Neural progenitor cell (in vitro differentiated cells): ENCODE measurements around the gene QDPR.

Experiments used
- EZH2 ChIP-seq: fragments of 200-600 bp; sonication (generic); IDR thresholded peaks from 2 replicates; pipeline ENCODE4 v1.6.1; 2017; ENCODE audit warnings: antibody characterized with exemption, mild to moderate bottlenecking, moderate library complexity
- EZH2phosphoT487 ChIP-seq: fragments of 200-600 bp; sonication (generic); IDR thresholded peaks from 2 replicates; pipeline ENCODE4 v1.6.1; 2017; ENCODE audit warnings: antibody characterized with exemption
- TF ChIP-seq, protein P1 (sequence below): fragments of 200-600 bp; sonication (generic); IDR thresholded peaks from 2 replicates; pipeline ENCODE4 v1.5.1; 2017; ENCODE audit warnings: antibody characterized with exemption, mild to moderate bottlenecking

DNA sequence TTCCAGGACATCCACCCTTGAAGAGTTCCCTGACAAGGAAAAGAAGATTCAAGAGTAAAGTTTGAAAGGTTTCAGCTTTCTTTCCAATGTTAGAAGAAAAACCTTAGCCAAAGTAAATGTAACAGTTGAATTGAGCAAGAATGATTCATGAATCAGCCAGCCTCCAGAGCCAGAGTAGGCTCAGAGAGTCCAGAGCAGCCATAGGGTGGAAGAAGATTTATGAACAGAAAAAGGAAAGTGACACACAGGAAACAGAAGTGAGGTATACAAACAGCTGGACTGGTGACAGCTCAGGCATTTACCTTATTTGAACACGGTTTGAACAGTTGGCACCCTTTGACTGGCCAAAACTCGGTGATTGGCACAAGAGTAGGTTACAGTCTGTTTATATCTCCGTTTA is 63.2 kb downstream of the QDPR start:
- TF ChIP-seq, protein P1, sequence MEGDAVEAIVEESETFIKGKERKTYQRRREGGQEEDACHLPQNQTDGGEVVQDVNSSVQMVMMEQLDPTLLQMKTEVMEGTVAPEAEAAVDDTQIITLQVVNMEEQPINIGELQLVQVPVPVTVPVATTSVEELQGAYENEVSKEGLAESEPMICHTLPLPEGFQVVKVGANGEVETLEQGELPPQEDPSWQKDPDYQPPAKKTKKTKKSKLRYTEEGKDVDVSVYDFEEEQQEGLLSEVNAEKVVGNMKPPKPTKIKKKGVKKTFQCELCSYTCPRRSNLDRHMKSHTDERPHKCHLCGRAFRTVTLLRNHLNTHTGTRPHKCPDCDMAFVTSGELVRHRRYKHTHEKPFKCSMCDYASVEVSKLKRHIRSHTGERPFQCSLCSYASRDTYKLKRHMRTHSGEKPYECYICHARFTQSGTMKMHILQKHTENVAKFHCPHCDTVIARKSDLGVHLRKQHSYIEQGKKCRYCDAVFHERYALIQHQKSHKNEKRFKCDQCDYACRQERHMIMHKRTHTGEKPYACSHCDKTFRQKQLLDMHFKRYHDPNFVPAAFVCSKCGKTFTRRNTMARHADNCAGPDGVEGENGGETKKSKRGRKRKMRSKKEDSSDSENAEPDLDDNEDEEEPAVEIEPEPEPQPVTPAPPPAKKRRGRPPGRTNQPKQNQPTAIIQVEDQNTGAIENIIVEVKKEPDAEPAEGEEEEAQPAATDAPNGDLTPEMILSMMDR, result no peak
- TF ChIP-seq EZH2 (no peak), EZH2phosphoT487 (no peak)
